ENCODE data around the gene BLMH. TPM values are rescaled to one million over a fixed set of nuclear protein-coding genes. Genes with fewer than 3 reads are reported as not detected.

The BLMH gene
- polyA plus RNA-seq, 1 of the 3 experiments (the other 2 are of a cell fraction) = 19.4 TPM

- no peak overlapping the region for H3K27ac ChIP-seq (ENCODE audit: low read depth in 2 of 2, low read length in 1 of 2)
- ChIA-PET CTCF (interaction anchor here (1.3 kb wide), 1 partner anchor 140 kb away, joined by 3 read pairs; no protein-coding TSS in a partner anchor), POLR2A (no interaction called here)
- no peaks in the 10 kb centered on the region for H4K20me1 ChIP-seq (ENCODE audit: insufficient read depth)
- TF ChIP-seq REST (IDR thresholded peaks at IDR 0.05; ENCODE audit: low read depth, low read length) = no peak
- TF ChIP-seq ZBTB33 (IDR thresholded peaks at IDR 0.05; ENCODE audit: borderline replicate concordance, low read depth) = no peak
- no peak for TF ChIP-seq SMC3 (IDR thresholded peaks at IDR 0.05; ENCODE audit: low read depth, low read length)
- TF ChIP-seq POLR2AphosphoS5 (IDR thresholded peaks at IDR 0.05; ENCODE audit: low read depth, low read length) = no peak
- TF ChIP-seq MAX (IDR thresholded peaks at IDR 0.05; ENCODE audit: low read depth) = no peak
- no peak for TF ChIP-seq RFX5 (IDR thresholded peaks at IDR 0.05; ENCODE audit: low read length)
- no peak for TF ChIP-seq TEAD4 (IDR thresholded peaks at IDR 0.05; ENCODE audit: borderline replicate concordance, insufficient read depth)
- H3K4me3 ChIP-seq (ENCODE audit: low read depth in 2 of 2, low read length in 1 of 2) = no peak overlapping the region
- peaks cover 19 to 29% of the 10 kb centered on the region in 2 experiments for H3K36me3 ChIP-seq (replicated peaks in 1 of 2; ENCODE audit: control insufficient read depth in 1 of 2, insufficient read depth in 2 of 2, low read length in 1 of 2)
- 88% methylated on average over 3 of the region's 4 CpGs for WGBS (ENCODE audit: low lambda C conversion rate)
- no peak overlapping the region for H2AFZ ChIP-seq (ENCODE audit: low read depth)
- no peaks in the 10 kb centered on the region for H3K27me3 ChIP-seq (ENCODE audit: insufficient read depth)
- no peak for DNase-seq
- no peaks in the 10 kb centered on the region for H3K9me3 ChIP-seq
- no peaks in the 10 kb centered on the region for H3K9me2 ChIP-seq
- H3K4me1 ChIP-seq (ENCODE audit: control insufficient read depth in 1 of 2, insufficient read depth in 2 of 2, low read depth in 1 of 2, low read length in 1 of 2) = peaks cover 2 to 3% of the 10 kb centered on the region in 2 experiments; a peak in 1 of 4 replicates
- no peak overlapping the region; the same call in 1 of the 2 replicates for H3K4me2 ChIP-seq
- peaks cover 6% of the 10 kb centered on the region for H3F3A ChIP-seq (replicated peaks; ENCODE audit: insufficient read depth)
- no peak overlapping the region for H3K9ac ChIP-seq
- H3K79me2 ChIP-seq (ENCODE audit: insufficient read depth) = no peaks in the 10 kb centered on the region
Observed at GRCh38 chr17:30244853-30245385, 46.8 kb downstream of the BLMH start.

- Histone ChIP-seq H3K27ac (ENCODE audit: low read depth in 2 of 2, low read length in 1 of 2) (no peak overlapping the region), H3K4me1 (ENCODE audit: control insufficient read depth in 1 of 2, insufficient read depth in 2 of 2, low read depth in 1 of 2, low read length in 1 of 2) (0 out of 4 replicates have a peak, but pooled peaks cover 0 to 3% of the 10 kb centered on the region in 2 experiments), H3F3A (replicated peaks; ENCODE audit: insufficient read depth) (peaks cover 6% of the 10 kb centered on the region), H3K4me2 (no peak overlapping the region), H3K36me3 (replicated peaks in 1 of 2; ENCODE audit: control insufficient read depth in 1 of 2, insufficient read depth in 2 of 2, low read length in 1 of 2) (peaks cover 12 to 18% of the 10 kb centered on the region in 2 experiments), H4K20me1 (ENCODE audit: insufficient read depth) (no peaks in the 10 kb centered on the region), H3K9me2 (no peaks in the 10 kb centered on the region), H3K9me3 (no peaks in the 10 kb centered on the region), H3K79me2 (ENCODE audit: insufficient read depth) (no peaks in the 10 kb centered on the region), H2AFZ (ENCODE audit: low read depth) (no peak overlapping the region), H3K4me3 (ENCODE audit: low read depth in 2 of 2, low read length in 1 of 2) (no peak overlapping the region), H3K27me3 (ENCODE audit: insufficient read depth) (no peaks in the 10 kb centered on the region), H3K9ac (no peak overlapping the region)
- 92% methylated on average over 8 of the region's 8 CpGs for WGBS (ENCODE audit: low lambda C conversion rate)
- no peak for TF ChIP-seq EP300 (IDR thresholded peaks at IDR 0.05; ENCODE audit: borderline replicate concordance in 1 of 2, low read depth in 1 of 2, low read length in 1 of 2)
- TF ChIP-seq POLR2AphosphoS5 (IDR thresholded peaks at IDR 0.05; ENCODE audit: low read depth, low read length) = no peak
- no peak for TF ChIP-seq ZBTB33 (IDR thresholded peaks at IDR 0.05; ENCODE audit: borderline replicate concordance, low read depth)
- TF ChIP-seq NFIC (IDR thresholded peaks at IDR 0.05; ENCODE audit: borderline replicate concordance) = no peak
- no peak for TF ChIP-seq SIN3A (IDR thresholded peaks at IDR 0.05; ENCODE audit: borderline replicate concordance, low read depth, low read length)
- ChIA-PET POLR2A (no interaction called here), CTCF (interaction anchor here (0.6 to 1.3 kb wide), 2 partner anchors 139 to 602 kb away, joined by 3 read pairs; no protein-coding TSS in a partner anchor)
- no peak for DNase-seq
Observed at GRCh38 chr17:30243568-30243967, 48.2 kb downstream of the BLMH start.
